GM18858 (cell line): Measurements from ENCODE around the gene QSOX1.
"Not testable (repeated sequence)": the region's sequence is repeated elsewhere in the genome, so short reads cannot be mapped to it uniquely, and the experiment has no call there.

Experiments
- ATAC-seq: cut with Tn5 transposase; IDR thresholded peaks from one replicate; pipeline ENCODE4 v1.9.1; 2021; ENCODE audit not compliant: unreplicated experiment

QSOX1 gene

DNA sequence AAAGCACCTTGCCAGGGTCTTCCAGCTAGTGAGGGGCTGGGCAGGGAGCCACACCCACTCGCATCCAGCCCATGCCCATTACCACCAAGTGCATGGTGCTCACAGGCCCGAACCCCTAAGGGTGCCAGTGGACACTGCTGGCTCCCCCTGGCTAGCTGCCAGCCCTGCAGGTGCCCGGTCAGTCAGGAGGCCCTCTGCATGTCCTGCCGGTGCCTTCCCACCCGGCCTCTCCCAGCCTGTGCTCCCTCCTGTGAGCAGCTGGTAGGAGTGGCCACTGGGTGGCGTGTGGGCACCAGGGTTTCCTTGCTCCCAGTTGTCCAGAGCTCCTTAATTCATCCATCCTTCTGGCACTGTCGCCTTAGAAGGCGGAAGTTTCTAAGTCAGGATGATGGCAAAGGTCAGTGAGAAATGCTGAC, 33.4 kb downstream of the QSOX1 start:
- ATAC-seq = no peak

DNA sequence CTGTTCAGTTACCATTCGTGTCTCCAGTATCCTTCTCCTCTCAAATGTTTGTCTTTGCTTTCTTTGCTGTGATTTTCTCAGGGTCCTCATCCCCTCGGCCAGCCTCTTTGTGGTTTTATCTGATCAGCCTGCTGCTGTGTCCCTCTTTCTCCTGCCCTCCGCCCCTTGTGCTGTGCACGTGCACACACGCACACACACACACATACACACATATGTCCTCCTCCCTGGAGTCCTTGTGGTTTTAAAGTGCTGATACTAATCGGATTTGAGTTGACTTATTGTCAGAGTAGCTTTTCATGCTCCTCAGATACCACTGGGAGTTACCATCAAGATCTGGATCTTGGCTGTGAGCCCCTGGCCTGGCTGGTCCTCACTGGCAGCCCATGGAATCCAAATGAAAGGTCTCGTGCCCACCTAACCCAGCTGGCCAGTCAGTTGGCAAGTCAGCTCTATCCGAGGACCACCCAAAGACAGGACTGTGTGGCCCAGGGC, 34.1 kb downstream of the QSOX1 start:
- ATAC-seq = no peak

DNA sequence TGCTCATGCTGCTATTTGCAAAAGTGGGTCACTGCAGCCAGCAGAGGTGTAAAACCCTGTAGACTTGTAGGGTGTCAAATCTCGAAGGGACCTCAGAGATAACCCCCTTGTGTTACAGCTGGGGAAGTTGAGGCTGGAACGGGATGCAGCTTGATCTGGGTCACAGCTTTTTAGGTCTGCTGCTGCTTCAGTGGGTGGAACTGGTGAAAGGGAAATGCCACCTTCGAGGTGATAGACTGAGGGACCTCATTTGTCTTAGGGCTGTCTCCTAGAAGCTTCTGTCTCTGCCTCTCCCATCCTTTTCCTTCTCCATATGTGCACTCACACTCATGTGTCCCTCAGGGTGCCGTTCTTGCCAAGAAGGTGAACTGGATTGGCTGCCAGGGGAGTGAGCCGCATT, 35.4 kb downstream of the QSOX1 start:
- no peak for ATAC-seq

DNA sequence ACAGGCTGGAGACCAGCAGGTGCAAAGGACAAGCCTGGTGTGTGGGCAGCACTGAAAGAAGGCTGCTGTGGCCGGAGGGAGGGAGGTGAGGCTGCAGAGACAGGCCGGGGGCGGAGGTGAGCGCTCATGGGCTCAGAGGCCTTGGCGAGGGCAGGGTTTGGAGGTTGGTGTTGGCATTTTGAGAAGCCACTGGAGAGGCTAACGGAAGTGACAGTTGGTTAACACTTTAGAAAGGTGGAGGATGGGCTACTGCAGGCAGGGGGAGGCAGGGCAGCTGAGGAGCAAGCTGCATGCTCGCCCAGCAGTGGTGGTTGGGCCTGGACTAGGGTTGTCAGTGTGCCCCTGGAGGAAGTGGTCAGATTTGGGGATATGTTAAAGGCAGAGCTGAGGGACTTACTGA, 37.5 kb downstream of the QSOX1 start:
- ATAC-seq = no peak

DNA sequence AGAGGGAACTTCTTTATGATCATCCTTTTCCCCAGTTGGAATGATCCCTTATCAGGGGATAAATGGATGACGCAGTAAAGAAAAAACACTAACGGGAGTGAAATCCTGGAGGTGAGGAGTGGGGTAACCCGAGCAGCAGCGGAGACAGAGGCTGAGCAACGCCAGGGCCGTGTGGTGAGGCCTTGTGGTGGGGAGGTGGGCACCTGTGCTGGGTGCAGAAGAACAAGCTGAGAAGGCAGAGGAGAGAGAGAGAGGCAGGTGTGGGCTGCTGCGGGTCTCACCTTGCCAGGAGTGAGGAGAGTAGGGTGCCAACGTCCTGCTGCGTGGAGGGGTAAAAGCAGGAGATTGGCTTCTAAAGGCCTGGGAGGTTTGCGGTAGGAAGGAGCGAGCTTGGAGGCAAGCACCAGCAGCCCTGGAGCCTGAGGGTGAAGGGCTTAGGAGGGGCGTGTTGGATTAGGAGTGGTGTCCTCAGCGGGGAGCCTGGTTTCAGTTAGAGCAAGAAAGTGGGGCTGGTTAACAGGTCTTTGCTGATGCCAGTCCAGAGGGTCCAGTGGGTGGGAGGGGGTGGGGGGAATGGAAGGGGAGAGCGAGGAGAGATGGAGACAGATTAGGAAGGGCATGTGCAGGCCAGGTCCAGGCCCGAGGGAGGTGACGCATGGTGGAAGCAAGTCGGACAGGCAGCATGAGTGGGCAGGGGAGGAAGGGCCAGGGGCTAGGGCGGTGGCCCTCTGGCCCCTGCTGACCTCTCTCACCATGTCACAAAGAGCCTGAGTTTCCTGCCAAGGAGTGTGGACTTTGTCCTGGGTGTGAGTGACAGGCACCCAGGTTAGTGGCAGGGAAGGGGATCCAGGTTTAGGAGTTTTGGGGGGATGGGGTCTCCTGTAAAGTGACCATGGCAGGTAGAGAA, 38.7 kb downstream of the QSOX1 start:
- no peak for ATAC-seq

DNA sequence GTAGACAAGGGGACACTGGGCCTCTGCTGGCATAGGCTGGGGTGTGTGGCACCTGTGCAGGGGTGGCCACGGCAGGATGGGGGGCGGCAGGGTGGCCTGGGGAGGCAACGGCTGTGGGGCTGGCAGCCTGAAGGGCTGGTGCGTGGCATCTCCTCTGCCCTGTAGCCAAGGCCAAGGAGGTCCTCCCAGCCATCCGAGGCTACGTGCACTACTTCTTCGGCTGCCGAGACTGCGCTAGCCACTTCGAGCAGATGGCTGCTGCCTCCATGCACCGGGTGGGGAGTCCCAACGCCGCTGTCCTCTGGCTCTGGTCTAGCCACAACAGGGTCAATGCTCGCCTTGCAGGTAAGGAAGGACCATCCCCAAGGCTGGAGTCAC, 39.4 kb downstream of the QSOX1 start:
- ATAC-seq = no peak

DNA sequence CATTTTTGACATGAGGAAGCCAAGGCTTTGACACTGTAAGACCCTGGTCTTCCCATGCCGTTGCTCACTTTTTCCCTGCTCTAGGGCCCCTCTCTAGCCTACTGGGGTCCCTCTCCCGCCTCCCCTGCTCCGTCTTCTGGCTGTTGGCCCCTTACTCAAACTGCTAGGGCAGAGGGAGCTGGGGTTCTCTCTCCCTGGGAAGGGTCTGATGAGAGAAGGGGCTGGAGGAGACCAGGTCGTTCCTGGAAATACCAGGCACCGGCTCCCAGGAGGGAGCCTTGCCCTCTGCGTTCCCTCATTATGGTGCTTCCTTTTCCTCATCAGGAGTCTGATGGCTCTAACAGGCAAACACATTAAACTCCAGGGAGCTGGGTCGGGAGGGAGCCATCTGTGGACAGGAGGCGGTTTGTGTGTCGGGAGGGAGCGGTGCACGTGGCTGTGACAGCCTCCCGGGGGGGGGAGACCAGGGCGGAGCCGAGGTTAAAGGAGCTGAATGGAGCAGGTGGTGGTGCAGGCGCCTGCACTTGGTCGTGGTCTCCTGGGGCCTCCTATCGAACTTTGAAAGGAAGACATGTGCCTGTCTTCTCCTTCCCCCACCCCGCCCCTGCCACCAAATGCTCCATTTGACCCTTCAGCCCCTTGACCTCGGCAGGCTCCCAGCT, 40.0 kb downstream of the QSOX1 start:
- no peak for ATAC-seq

DNA sequence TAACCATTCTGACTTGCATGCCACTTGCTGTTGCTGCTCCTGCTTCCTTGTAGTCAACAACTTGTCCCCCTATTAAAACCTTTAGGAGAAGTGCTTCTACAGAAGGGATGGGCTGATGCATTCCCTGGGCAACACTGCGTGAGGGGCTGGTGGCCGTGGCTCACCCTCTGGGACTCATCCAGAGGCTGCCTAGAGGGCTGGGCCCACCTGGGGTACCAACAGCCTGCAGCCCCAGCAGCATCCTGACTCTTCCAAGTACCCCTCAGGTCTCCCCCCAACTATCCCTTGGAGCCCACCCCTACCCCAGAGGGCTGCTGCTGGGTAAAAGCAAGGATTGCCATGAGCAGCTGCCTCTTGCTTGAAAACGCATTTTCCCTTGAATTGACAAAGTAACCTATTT, 40.7 kb downstream of the QSOX1 start:
- no peak for ATAC-seq

DNA sequence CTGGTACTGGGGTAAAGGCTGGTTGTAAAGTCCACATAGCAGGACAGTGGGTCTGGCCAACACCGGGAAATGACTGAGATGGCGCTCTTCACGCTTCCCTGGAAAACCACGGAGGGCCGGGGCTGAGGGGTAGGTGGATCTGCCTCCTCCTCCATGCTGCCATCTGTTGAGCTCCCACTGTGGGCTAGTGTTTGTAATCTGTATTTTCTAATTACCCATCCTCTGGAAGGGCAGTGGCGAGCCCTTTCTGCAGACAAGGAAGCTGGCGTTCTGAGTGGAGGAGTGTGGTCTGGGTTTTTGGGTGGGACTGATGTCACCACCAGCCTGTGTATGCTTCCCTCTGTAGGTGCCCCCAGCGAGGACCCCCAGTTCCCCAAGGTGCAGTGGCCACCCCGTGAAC, 41.2 kb downstream of the QSOX1 start:
- no peak for ATAC-seq

DNA sequence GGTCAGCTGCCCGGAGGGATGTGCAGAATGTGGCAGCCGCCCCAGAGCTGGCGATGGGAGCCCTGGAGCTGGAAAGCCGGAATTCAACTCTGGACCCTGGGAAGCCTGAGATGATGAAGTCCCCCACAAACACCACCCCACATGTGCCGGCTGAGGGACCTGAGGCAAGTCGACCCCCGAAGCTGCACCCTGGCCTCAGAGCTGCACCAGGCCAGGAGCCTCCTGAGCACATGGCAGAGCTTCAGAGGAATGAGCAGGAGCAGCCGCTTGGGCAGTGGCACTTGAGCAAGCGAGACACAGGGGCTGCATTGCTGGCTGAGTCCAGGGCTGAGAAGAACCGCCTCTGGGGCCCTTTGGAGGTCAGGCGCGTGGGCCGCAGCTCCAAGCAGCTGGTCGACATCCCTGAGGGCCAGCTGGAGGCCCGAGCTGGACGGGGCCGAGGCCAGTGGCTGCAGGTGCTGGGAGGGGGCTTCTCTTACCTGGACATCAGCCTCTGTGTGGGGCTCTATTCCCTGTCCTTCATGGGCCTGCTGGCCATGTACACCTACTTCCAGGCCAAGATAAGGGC, 41.9 kb downstream of the QSOX1 start:
- ATAC-seq = no peak

DNA sequence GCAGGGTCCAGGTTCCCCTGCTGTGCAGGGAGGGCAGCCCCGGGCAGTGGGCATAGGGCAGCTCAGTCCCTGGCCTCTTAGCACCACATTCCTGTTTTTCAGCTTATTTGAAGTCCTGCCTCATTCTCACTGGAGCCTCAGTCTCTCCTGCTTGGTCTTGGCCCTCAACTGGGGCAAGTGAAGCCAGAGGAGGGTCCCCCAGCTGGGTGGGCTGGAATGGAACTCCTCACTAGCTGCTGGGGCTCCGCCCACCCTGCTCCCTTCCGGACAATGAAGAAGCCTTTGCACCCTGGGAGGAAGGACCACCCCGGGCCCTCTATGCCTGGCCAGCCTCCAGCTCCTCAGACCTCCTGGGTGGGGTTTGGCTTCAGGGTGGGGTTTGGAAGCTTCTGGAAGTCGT, 42.6 kb downstream of the QSOX1 start:
- no peak for ATAC-seq

DNA sequence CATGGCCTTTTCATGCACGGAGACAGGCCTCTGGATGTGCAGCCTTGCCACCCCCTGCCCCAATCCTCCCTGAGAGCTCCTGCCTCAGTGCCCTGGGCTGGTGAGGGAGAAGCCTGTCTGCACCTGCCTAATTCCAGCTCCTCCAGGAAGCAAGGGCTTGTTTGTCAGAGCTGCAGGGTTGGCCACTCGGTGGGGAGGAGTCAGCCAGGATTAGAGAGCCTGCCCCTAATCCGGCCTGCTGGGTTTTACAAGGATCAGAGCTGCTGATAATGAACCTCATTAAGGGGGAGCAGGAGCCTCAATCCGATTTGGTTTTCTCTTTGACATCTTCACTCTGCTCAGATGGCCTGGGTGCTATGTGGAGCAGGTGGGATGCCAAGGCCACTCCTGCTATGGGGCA, 43.5 kb downstream of the QSOX1 start:
- no peak for ATAC-seq

DNA sequence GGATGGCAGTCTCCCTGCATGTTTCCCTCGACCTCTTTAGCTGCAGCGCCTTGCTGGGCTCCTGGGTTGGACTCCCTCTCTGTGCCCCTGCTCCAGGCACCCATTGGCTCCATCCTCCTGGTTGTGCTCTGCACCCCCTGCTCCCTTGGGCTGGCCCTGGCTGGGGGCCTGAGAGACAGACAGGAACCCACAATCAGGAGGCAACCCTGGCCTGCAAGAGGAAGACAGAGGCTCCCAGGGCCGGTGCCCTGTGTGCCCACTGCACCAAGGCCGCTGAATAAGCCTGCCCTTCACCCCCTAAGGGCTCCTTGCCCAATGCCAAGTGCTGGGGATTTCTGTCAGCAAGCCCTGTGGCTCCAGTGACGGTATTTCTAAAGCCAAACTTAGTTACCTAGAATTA, 43.9 kb downstream of the QSOX1 start:
- no peak for ATAC-seq

DNA sequence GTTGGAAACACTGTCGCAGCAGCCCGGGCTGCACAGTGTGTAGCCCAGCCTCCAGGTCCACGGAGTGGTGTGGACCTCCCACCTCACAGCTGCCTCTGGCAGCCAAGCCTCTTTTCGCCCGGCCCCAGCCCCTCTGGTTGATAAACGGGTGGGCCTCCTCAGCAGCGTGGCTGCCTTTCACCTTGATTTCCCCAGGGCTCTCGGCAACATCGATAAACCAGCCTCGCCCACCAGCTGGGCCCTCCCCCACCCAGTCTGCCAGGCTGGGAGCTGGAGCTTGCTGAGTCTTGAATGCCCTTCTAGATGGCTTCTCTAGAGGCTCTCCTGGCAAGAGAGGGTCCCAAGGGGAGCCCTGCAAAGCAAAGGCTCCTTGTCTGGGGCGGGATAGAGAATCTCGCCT, 44.3 kb downstream of the QSOX1 start:
- ATAC-seq = no peak

DNA sequence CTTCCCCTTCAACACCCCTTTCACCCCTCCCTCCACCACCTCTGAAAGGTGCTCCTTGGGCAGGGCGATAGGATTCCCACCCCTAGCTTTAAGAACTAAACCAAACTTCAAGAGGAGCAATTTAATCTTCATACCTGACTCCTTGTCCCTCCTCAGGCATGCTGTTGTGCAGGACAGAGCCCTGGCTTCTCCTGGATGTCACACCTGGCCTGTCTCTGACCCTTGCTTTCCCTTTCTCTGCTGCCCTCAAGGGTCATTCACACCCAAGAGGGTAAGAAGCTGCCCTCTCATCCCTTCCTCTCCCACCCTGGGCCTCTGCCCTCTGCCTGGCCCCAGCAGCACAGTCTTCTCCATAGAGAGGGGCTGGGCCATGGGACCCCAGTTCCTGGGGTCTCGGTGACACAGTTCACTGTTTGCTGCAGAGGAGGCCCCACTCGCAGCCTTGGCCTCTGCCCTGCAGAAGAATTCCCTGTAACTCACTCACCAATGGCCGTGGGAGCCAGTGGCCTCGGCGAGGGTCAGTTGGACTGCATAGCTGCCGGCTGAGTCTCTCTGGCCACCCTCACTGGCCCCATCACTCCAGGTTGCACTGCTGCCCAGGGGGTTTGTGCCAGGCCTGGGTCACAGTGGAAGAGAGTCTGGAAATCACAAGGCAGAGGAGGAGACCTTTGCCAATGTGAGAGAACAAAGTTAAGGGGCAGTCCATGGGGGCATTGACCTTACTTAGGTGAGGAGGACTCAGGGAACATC, 47.0 kb downstream of the QSOX1 start:
- ATAC-seq = no peak

DNA sequence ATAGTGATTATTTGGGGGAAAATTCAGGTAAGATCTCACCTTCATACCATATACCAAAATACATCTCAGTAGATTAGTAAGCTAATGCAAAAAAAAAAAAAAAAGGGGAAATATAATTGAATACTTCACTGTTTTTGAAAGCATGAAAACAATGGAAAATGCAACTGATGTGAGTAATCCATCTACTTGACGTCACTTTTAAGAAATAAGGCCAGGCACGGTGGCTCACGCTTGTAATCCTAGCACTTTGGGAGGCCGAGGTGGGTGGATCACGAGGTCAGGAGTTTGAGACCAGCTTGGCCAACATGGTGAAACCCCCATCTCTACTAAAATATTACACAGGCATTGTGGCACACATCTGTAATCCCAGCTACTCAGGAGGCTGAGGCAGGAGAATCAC, 47.9 kb downstream of the QSOX1 start:
- not testable (repeated sequence) for ATAC-seq

DNA sequence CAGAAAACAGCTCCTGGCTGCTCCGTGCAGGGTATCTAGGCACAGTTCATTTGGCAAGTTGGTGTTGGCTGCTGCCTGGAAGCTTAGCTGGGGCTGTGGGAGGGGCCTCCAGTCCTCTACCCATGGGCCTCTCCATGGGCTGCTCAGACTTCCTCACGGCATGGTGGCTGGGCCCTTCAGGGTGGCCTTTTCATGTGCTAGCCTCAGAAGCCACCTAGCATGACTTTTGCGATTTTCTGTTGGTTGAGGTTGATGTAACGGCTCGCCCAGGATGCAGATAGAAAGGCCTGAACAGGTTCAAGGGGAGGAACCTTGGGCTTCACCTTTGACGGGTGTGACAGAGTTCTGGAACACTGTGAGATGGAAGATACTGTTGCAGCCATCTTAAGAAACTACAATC, 49.6 kb downstream of the QSOX1 start:
- ATAC-seq = no peak

DNA sequence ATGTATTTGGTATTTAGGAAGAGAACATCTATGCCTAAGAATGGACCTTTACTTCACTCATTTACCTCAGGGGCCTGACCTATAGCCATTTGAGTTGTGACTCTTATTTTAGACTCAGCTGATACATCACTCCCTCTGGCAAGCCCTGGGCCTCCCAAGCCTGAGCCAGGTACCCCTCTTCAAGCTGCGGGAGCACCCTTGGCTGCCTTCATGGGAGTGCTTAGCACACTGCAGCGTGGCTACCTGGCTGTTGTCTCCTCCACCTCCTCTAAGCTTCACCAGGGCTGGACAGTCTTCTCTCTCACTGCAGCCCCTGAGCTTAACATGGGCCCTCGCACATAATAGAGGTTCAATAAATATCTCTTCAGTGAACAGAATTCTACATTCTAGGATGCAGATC, 51.9 kb downstream of the QSOX1 start:
- no peak for ATAC-seq

DNA sequence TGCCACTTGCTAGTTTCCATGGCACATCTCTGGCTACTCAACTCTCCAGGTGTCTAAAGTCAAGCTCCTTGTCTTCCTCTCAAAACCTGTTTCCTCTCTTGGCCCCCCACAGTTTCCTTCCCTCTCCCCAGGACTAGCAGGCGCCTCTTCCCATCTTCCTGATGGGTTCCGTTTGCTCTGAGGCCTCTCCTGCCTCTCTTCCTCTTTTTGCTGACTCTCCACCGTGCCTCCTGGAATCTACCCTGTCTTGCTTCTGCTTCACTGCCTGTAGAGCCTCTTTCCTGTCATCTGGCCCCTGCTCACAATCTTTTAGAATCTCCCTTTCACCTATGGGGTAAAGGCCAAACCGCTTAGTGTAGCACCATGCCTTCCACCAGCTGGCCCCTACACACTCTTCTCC, 53.6 kb downstream of the QSOX1 start:
- no peak for ATAC-seq

DNA sequence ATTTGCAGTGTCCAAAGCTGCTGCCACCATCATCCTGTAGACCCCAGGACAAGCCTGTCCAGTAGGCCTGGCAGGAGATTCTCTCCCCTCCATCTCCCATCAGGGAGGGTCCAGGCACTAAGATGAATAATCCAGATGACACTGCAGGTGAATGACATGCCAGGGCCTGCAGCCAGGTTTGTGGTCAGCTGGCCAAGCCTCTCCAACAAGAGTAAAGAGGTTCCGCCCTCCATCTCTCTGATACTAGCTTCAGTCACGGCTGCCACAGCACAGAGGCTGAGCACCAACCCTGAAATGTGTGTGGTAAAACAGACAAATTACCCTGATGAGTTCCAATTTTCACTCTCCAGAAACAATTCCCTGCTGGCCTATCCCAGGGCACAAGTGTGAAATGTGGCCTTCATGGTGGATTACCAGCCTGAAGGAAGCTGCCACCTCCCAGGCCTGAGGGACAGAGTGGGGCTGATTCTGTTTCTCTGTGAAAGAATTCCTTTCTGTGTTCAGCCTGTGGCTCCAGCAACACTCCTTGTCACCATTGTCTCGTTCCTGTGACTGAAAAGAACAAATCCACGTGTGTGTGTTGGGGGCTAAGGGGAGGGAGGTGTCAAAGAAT, 55.4 kb downstream of the QSOX1 start:
- ATAC-seq = no peak
